Prostate gland (tissue), 2 donors: ENCODE measurements around the gene DRC7. TPM values are rescaled to one million over a fixed set of nuclear protein-coding genes. Genes with fewer than 3 reads are reported as not detected.

Experiments
- DNase-seq: peaks from one replicate; pipeline ENCODE4 v3.0.0-alpha.2; 2019; ENCODE audit warnings: low spot score
- H3K27ac ChIP-seq, 2 donors: fragments of 200-600 bp; sonication (generic); 2 replicates each; pipeline ENCODE4 v1.5.1; 2017 to 2019
- H3K27me3 ChIP-seq: fragments of 200-600 bp; sonication (generic); replicated peaks from 2 replicates; pipeline ENCODE4 v1.5.1; 2019; ENCODE audit not compliant: insufficient read depth
- H3K36me3 ChIP-seq, 2 donors: fragments of 200-600 bp; sonication (generic); 1 replicate in 1 of 2; 2 replicates in 1 of 2; pipeline versions ENCODE4 v1.5.1 to v1.8.1; 2017 to 2019
- H3K4me1 ChIP-seq: fragments of 200-600 bp; sonication (generic); replicated peaks from 2 replicates; pipeline ENCODE4 v1.5.1; 2019
- H3K4me3 ChIP-seq, 2 donors: fragments of 200-600 bp; sonication (generic); 2 replicates each; pipeline ENCODE4 v1.5.1; 2017 to 2019
- H3K9me3 ChIP-seq: fragments of 200-600 bp; sonication (generic); 2 replicates; pipeline ENCODE4 v1.5.1; 2017
- CTCF ChIP-seq, 4 experiments: fragments of 200-600 bp in 2 of 4; fragments of 450-650 bp in 2 of 4; sonication (generic) in 2 of 4; IDR thresholded peaks; 1 replicate in 3 of 4; 2 replicates in 1 of 4; pipeline ENCODE4 v1.5.1; 2016 to 2019; ENCODE audit warnings: antibody characterized with exemption in 4 of 4, mild to moderate bottlenecking in 2 of 4, moderate library complexity in 2 of 4
- POLR2A ChIP-seq: fragments of 450-650 bp; IDR thresholded peaks from one replicate; pipeline ENCODE4 v1.6.1; 2016; ENCODE audit warnings: antibody characterized with exemption, mild to moderate bottlenecking
- POLR2AphosphoS5 ChIP-seq: sonication (generic); formaldehyde crosslinking; IDR thresholded peaks from one replicate; pipeline ENCODE4 v1.6.1; 2017; ENCODE audit warnings: antibody characterized with exemption
- WGBS: methylation state at CpG from one replicate; pipeline ENCODE4 v1.1.5; 2018; 5-methylcytosine and 5-hydroxymethylcytosine counted together
- intact Hi-C: fragments of 100-400 bp; cut with DNase I; formaldehyde crosslinking; loops from one replicate; pipeline ENCODE4 v1.14.2; 2022
- total RNA-seq, 2 donors: library from RNA; depleted of rRNA; stranded (reverse); fragments of >200 nt; gene quantifications; one replicate each; pipeline ENCODE4 v1.1.0, GENCODE V29; 2016

The DRC7 gene
- total RNA-seq, 2 donors from 2014 or later = 5.5 TPM; not detected in 1

- no peak overlapping the region for H3K4me3 ChIP-seq
- H3K27ac ChIP-seq = no peak overlapping the region
- intact Hi-C loops = no loop called here
- no peak for DNase-seq
- no peaks in the 10 kb centered on the region for H3K4me1 ChIP-seq
- no peaks in the 10 kb centered on the region for H3K9me3 ChIP-seq
- H3K27me3 ChIP-seq = no peaks in the 10 kb centered on the region
- 93% methylated on average over 7 of the region's 7 CpGs for WGBS
- H3K36me3 ChIP-seq = no peaks in the 10 kb centered on the region
- TF ChIP-seq POLR2AphosphoS5 (no peak), POLR2A (no peak)
Measured at GRCh38 chr16:57747091-57747490, 52.5 kb downstream of the DRC7 start.

GRCh38 chr16:57747496-57747895 lies 52.9 kb downstream of the DRC7 start:
- H3K4me1 ChIP-seq = no peaks in the 10 kb centered on the region
- no peak for DNase-seq
- intact Hi-C loops = no loop called here
- H3K4me3 ChIP-seq = no peak overlapping the region
- no peak for TF ChIP-seq POLR2A
- no peak for TF ChIP-seq CTCF (IDR thresholded peaks at IDR 0.05)
- TF ChIP-seq POLR2AphosphoS5 = no peak
- no peaks in the 10 kb centered on the region for H3K9me3 ChIP-seq
- no peaks in the 10 kb centered on the region for H3K36me3 ChIP-seq
- no peaks in the 10 kb centered on the region for H3K27me3 ChIP-seq
- H3K27ac ChIP-seq = no peak overlapping the region
- WGBS = 97% methylated on average over 12 of the region's 12 CpGs

DNA sequence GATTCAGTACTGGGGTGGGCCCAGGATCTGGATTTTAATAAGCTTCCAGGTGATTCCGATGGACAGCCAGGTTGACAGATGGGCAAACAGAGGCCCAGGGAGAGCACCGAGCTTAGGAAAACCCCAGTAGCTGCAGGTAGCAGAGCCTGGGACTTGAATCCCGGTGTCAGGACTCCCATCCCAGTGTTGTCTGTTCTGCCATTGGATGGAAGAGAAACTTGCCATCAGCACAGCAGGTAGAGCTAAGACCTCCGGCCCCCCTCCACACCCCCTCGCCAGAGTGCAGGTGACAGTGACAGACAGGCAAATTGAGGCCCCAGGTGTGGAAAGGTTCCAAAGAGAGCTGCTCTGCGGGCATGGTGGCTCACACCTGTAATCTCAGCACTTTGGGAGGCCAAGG lies 53.4 kb downstream of the DRC7 start:
- 89% methylated on average over 6 of the region's 6 CpGs for WGBS
- no peak for DNase-seq

DNA sequence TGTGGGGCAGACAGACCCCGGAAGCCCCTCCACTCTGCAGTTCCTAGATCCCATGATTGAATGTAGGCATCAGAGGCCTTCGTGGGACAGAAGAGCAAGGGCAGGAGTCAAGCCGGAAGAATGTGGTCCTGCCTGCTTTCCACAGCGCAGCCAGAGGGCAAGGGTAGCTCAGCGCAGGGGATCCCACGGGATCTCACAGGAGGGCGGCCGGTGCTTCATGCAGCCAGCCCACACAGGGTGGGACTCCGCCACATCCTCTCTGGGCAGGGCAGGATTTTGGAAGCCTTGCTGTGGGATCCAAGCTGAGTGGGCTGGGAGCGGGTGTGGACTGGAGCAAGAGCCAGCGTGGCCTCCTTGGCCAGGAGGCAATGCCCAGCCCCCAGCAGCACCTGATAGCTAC lies 54.0 kb downstream of the DRC7 start:
- no peak overlapping the region for H3K4me3 ChIP-seq
- no peaks in the 10 kb centered on the region for H3K36me3 ChIP-seq
- no peaks in the 10 kb centered on the region for H3K4me1 ChIP-seq
- WGBS = 78% methylated on average over 11 of the region's 11 CpGs
- no peak for DNase-seq
- intact Hi-C loops = no loop called here
- no peaks in the 10 kb centered on the region for H3K27me3 ChIP-seq
- TF ChIP-seq CTCF (IDR thresholded peaks at IDR 0.05) (no peak), POLR2A (no peak), POLR2AphosphoS5 (no peak)
- no peaks in the 10 kb centered on the region for H3K9me3 ChIP-seq
- H3K27ac ChIP-seq = no peak overlapping the region

More for the DNA sequence above, 53.4 kb downstream of the DRC7 start:
- intact Hi-C loops = no loop called here
- Histone ChIP-seq H3K27me3 (no peaks in the 10 kb centered on the region), H3K4me3 (no peak overlapping the region), H3K9me3 (no peaks in the 10 kb centered on the region), H3K36me3 (no peaks in the 10 kb centered on the region), H3K4me1 (no peaks in the 10 kb centered on the region), H3K27ac (no peak overlapping the region)
- TF ChIP-seq POLR2A (no peak), CTCF (IDR thresholded peaks at IDR 0.05) (no peak), POLR2AphosphoS5 (no peak)

DNA sequence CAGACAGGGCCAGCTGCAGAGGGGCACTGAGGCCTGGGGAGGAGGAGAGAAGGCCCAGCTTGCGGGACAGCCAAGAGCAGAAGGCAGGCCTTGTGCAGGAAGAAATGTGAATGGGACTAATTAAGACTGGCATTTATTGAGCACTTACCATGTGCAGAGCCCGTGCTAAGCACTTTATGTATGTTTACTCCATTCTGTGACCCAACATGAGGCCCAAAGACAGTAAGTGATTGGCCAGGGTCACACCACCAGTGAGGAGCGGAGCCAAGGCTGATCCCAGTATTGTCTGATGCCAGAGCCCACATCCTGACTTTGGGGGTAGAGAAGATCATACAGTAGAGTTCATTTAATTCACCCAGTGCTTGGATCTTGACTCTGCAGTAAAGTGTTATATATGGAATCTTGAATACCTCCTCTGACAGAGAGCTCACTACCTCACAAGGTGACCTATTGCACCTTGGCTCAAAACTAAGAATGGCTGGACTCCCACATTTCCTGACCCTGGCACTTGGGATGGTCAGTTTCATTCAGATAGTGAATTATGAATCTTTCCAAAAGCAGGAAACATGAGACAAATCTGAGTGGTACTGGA lies 54.6 kb downstream of the DRC7 start:
- intact Hi-C loops = no loop called here
- WGBS = 77% methylated on average over 3 of the region's 3 CpGs
- Histone ChIP-seq H3K9me3 (no peaks in the 10 kb centered on the region), H3K36me3 (no peaks in the 10 kb centered on the region), H3K4me1 (no peaks in the 10 kb centered on the region), H3K27ac (no peak overlapping the region), H3K4me3 (no peak overlapping the region), H3K27me3 (no peaks in the 10 kb centered on the region)
- TF ChIP-seq POLR2A (no peak), POLR2AphosphoS5 (no peak), CTCF (IDR thresholded peaks at IDR 0.05) (no peak)
- no peak for DNase-seq
